Stimulated activated CD8-positive, alpha-beta memory T cell treated with anti-CD3 and anti-CD28 coated beads, Interleukin-4, amount 100 ng/mL, for 1 hour (primary cell): ENCODE measurements around the gene GH2.
"Not testable (repeated sequence)": the region's sequence is repeated elsewhere in the genome, so short reads cannot be mapped to it uniquely, and the experiment has no call there.

Experiments used
- DNase-seq, 2 donors: peaks; one replicate each; pipeline ENCODE4 v3.0.0-alpha.2; 2020; ENCODE audit warnings: low read depth in 2 of 2, low spot score in 1 of 2

The GH2 gene

GRCh38 chr17:63911657-63912100 is 29.9 kb upstream of the GH2 start:
- peak; percentile 44 to 47 for DNase-seq

GRCh38 chr17:63911041-63911635 is 29.4 kb upstream of the GH2 start, which contains the start of gene CSHL1:
TSS of gene CSHL1 (minus strand) at chr17:63911258. CDS start at chr17:63911196, 62 bp downstream.
- DNase-seq, result no peak

GRCh38 chr17:63910096-63910495 is 28.4 kb upstream of the GH2 start:
- no peak for DNase-seq

- not testable (repeated sequence) for DNase-seq
These were observed 27.8 kb upstream of the GH2 start for GRCh38 chr17:63909586-63909985.

GRCh38 chr17:63907161-63907778 is 25.5 kb upstream of the GH2 start:
- not testable (repeated sequence) for DNase-seq

GRCh38 chr17:63904796-63905195 is 23.1 kb upstream of the GH2 start:
- not testable (repeated sequence) for DNase-seq

- DNase-seq, result not testable (repeated sequence)
These were observed 22.1 kb upstream of the GH2 start for GRCh38 chr17:63903787-63904201.

- not testable (repeated sequence) for DNase-seq
These were observed 20.2 kb upstream of the GH2 start for GRCh38 chr17:63901971-63902370.

GRCh38 chr17:63898899-63899798 is 17.4 kb upstream of the GH2 start:
- DNase-seq, result not testable (repeated sequence)

- DNase-seq, result not testable (repeated sequence)
These were observed 15.0 kb upstream of the GH2 start, which contains the start of gene CSH1 for GRCh38 chr17:63896524-63897354. TSS of gene CSH1 (minus strand) at chr17:63896574. CDS start at chr17:63896511, 63 bp downstream.

GRCh38 chr17:63894821-63895220 is 13.1 kb upstream of the GH2 start:
- DNase-seq, result not testable (repeated sequence)

GRCh38 chr17:63894021-63894420 is 12.3 kb upstream of the GH2 start:
- not testable (repeated sequence) for DNase-seq

GRCh38 chr17:63892316-63893037 is 10.7 kb upstream of the GH2 start:
- DNase-seq, result not testable (repeated sequence)

GRCh38 chr17:63889026-63889848 is 7.5 kb upstream of the GH2 start:
- not testable (repeated sequence) for DNase-seq

GRCh38 chr17:63885119-63885518 is 3.4 kb upstream of the GH2 start:
- DNase-seq, result not testable (repeated sequence)

- DNase-seq, result not testable (repeated sequence)
These were observed 932 bp upstream of the GH2 start for GRCh38 chr17:63882626-63883126.

- DNase-seq, result not testable (repeated sequence)
These were observed 407 bp downstream of the GH2 start for GRCh38 chr17:63881337-63881736.

- no peak for DNase-seq
These were observed 1.0 kb downstream of the GH2 start for GRCh38 chr17:63880706-63881105.

GRCh38 chr17:63878413-63878812 is 3.3 kb downstream of the GH2 start:
- DNase-seq, result not testable (repeated sequence)
